ENCODE data around the gene MME. TPM values are rescaled to one million over a fixed set of nuclear protein-coding genes. Genes with fewer than 3 reads are reported as not detected.

The MME gene
- total RNA-seq, 2 donors from 2014 or later = 3.4 to 11.2 TPM

GRCh38 chr3:155070316-155070715 is 9.8 kb upstream of the MME start:
- no peaks in the 10 kb centered on the region for H3K4me1 ChIP-seq
- ATAC-seq = no peak
- no peak for TF ChIP-seq CTCF (IDR thresholded peaks at IDR 0.05)
- no peak for TF ChIP-seq POLR2A (IDR thresholded peaks at IDR 0.05)
- WGBS, 2 donors = 52 to 55% methylated on average over 2 of the region's 2 CpGs
- no peak for DNase-seq
- H3K27me3 ChIP-seq = no peaks in the 10 kb centered on the region
- H3K9me3 ChIP-seq = no peaks in the 10 kb centered on the region
- no peaks in the 10 kb centered on the region for H3K36me3 ChIP-seq (replicated peaks in 1 of 2; ENCODE audit: insufficient read depth in 1 of 2, low read depth in 2 of 2)
- no peak overlapping the region for H3K27ac ChIP-seq
- H3K4me3 ChIP-seq = no peak overlapping the region
- intact Hi-C loops (cut with DNase I) = no loop called here

- H3K4me1 ChIP-seq = no peaks in the 10 kb centered on the region
- intact Hi-C loops (cut with DNase I) = no loop called here
- no peak overlapping the region for H3K4me3 ChIP-seq
- DNase-seq = no peak
- H3K36me3 ChIP-seq (replicated peaks in 1 of 2; ENCODE audit: insufficient read depth in 1 of 2, low read depth in 2 of 2) = no peaks in the 10 kb centered on the region
- 68 to 75% methylated on average over 8 of the region's 8 CpGs for WGBS, 2 donors
- H3K27me3 ChIP-seq = no peaks in the 10 kb centered on the region
- no peak for ATAC-seq
- no peak overlapping the region for H3K27ac ChIP-seq
- TF ChIP-seq POLR2A (IDR thresholded peaks at IDR 0.05) = no peak
- no peak for TF ChIP-seq CTCF (IDR thresholded peaks at IDR 0.05)
- H3K9me3 ChIP-seq = no peaks in the 10 kb centered on the region
These were observed 9.2 kb upstream of the MME start for GRCh38 chr3:155070932-155071387.

- peaks cover 0 to 10% of the 10 kb centered on the region in 2 donors for H3K27me3 ChIP-seq
- H3K27ac ChIP-seq = no peak overlapping the region
- no peaks in the 10 kb centered on the region for H3K36me3 ChIP-seq (replicated peaks in 1 of 2; ENCODE audit: insufficient read depth in 1 of 2, low read depth in 2 of 2)
- peaks cover 15% of the 10 kb centered on the region for H3K4me1 ChIP-seq
- intact Hi-C loops (cut with DNase I) = no loop called here
- TF ChIP-seq POLR2A (IDR thresholded peaks at IDR 0.05) = no peak
- TF ChIP-seq CTCF (IDR thresholded peaks at IDR 0.05) = no peak
- no peaks in the 10 kb centered on the region for H3K9me3 ChIP-seq
- H3K4me3 ChIP-seq = no peak overlapping the region
- ATAC-seq (no peak), DNase-seq (no peak)
These were observed 4.9 kb upstream of the MME start for GRCh38 chr3:155075200-155075599.

- intact Hi-C loops (cut with DNase I) = no loop called here
- H3K27ac ChIP-seq = no peak overlapping the region
- ATAC-seq (no peak), DNase-seq (no peak)
- H3K36me3 ChIP-seq (replicated peaks in 1 of 2; ENCODE audit: insufficient read depth in 1 of 2, low read depth in 2 of 2) = no peaks in the 10 kb centered on the region
- WGBS, 2 donors = 76 to 81% methylated on average over 4 of the region's 4 CpGs
- TF ChIP-seq POLR2A (IDR thresholded peaks at IDR 0.05) (no peak), CTCF (IDR thresholded peaks at IDR 0.05) (no peak)
- no peak overlapping the region for H3K4me3 ChIP-seq
- H3K27me3 ChIP-seq = peaks cover 0 to 10% of the 10 kb centered on the region in 2 donors
- peaks cover 24% of the 10 kb centered on the region for H3K4me1 ChIP-seq
- no peaks in the 10 kb centered on the region for H3K9me3 ChIP-seq
These were observed 3.2 kb upstream of the MME start for GRCh38 chr3:155076888-155077287.

- no peak for TF ChIP-seq POLR2A (IDR thresholded peaks at IDR 0.05)
- TF ChIP-seq CTCF (IDR thresholded peaks at IDR 0.05) = no peak
These were observed 1.2 kb upstream of the MME start for GRCh38 chr3:155078711-155079467.

More at GRCh38 chr3:155078711-155079467, 1.2 kb upstream of the MME start:
- H3K36me3 ChIP-seq (replicated peaks in 1 of 2; ENCODE audit: insufficient read depth in 1 of 2, low read depth in 2 of 2) = no peaks in the 10 kb centered on the region
- H3K27me3 ChIP-seq = peaks cover 0 to 10% of the 10 kb centered on the region in 2 donors
- WGBS, 2 donors = 8 to 10% methylated on average over 18 of the region's 18 CpGs
- DNase-seq (no peak), ATAC-seq (no peak)
- H3K9me3 ChIP-seq = no peaks in the 10 kb centered on the region
- H3K4me3 ChIP-seq = no peak overlapping the region
- intact Hi-C loops (cut with DNase I) = no loop called here
- peaks cover 24% of the 10 kb centered on the region for H3K4me1 ChIP-seq
- H3K27ac ChIP-seq = no peak overlapping the region

Measured in body of pancreas (tissue), 4 donors.